ENCODE data around the gene MOCS1.

The MOCS1 gene

DNA sequence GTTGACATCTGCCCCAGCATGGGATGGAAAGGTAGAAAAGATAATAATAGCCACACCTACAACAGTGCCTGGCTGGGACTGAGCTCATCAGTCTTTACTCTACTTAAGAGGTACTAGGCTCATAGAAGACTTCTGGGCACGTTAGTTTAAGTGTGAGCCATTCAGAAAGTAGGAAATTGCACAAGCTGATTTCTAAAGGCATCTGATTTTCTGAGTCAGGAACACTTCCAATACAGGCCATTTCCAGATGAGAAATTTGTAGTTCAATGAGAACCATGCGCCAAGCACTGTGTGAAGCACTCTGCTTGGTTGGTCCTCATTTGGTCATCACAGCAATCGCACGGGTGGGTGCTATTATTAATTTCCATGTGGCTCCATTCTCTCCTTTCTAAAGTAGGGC lies 42.3 kb downstream of the MOCS1 start:
- WGBS (ENCODE audit: insufficient coverage) = 86% methylated on average over 4 of the region's 4 CpGs
- DNase-seq = no peak

DNA sequence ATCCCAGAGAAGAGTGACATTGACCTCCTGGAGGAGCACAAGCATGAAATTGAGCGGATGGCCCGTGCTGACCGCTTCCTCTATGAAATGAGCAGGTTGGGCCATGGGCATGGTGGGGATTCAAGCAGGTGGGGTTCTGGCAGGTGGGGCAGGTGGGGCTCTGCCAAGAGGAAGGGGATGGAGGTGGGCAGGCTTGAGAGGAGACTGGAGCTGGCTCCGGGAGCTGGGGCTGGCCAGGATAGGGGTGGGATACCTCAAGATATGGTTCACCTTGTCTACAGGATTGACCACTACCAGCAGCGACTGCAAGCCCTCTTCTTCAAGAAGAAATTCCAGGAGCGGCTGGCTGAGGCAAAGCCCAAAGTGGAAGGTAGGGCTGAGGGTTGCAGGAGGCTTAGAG lies 42.9 kb downstream of the MOCS1 start:
- WGBS (ENCODE audit: insufficient coverage) = 100% methylated on average over 5 of the region's 6 CpGs
- H3K4me3 ChIP-seq (ENCODE audit: control insufficient read depth in 1 of 7, extremely low read depth in 1 of 7, insufficient read depth in 4 of 7, low read depth in 2 of 7, low read length in 6 of 7) = no peak overlapping the region
- ChIA-PET CTCF (interaction anchor here (0.8 kb wide), 1 partner anchor 520 kb away, joined by 4 read pairs; no protein-coding TSS in a partner anchor), POLR2A (no interaction called here)
- no peak overlapping the region for H3K27ac ChIP-seq (ENCODE audit: insufficient read depth in 1 of 2, low read depth in 1 of 2, low read length in 2 of 2, poor library complexity in 1 of 2, severe bottlenecking in 2 of 2)
- no peak for DNase-seq
- no peaks in the 10 kb centered on the region for H3K36me3 ChIP-seq (ENCODE audit: control insufficient read depth in 4 of 4, insufficient read depth in 4 of 4, low read length in 3 of 4)
- no peaks in the 10 kb centered on the region for H3K9me3 ChIP-seq (ENCODE audit: control extremely low read depth in 1 of 5, control insufficient read depth in 4 of 5, insufficient read depth in 2 of 5, low read depth in 1 of 5, low read length in 4 of 5)
- peaks cover 0 to 38% (median 20%) of the 10 kb centered on the region in 5 experiments for H3K27me3 ChIP-seq (replicated peaks in 2 of 5; ENCODE audit: control insufficient read depth in 4 of 5, insufficient read depth in 5 of 5, low read length in 4 of 5)
- no peaks in the 10 kb centered on the region for H3K4me1 ChIP-seq (ENCODE audit: control extremely low read depth in 1 of 4, control insufficient read depth in 4 of 4, insufficient read depth in 4 of 4, low read length in 3 of 4)

More for the DNA sequence above, 42.3 kb downstream of the MOCS1 start:
- no peaks in the 10 kb centered on the region for H3K36me3 ChIP-seq (ENCODE audit: control insufficient read depth in 4 of 4, insufficient read depth in 4 of 4, low read length in 3 of 4)
- H3K27ac ChIP-seq (ENCODE audit: insufficient read depth in 1 of 2, low read depth in 1 of 2, low read length in 2 of 2, poor library complexity in 1 of 2, severe bottlenecking in 2 of 2) = no peak overlapping the region
- no peak overlapping the region for H3K4me3 ChIP-seq (ENCODE audit: control insufficient read depth in 1 of 7, extremely low read depth in 1 of 7, insufficient read depth in 4 of 7, low read depth in 2 of 7, low read length in 6 of 7)
- POLR2A ChIA-PET = no interaction called here
- H3K4me1 ChIP-seq (ENCODE audit: control extremely low read depth in 1 of 4, control insufficient read depth in 4 of 4, insufficient read depth in 4 of 4, low read length in 3 of 4) = no peaks in the 10 kb centered on the region
- H3K27me3 ChIP-seq (replicated peaks in 2 of 5; ENCODE audit: control insufficient read depth in 4 of 5, insufficient read depth in 5 of 5, low read length in 4 of 5) = peaks cover 0 to 35% (median 20%) of the 10 kb centered on the region in 5 experiments
- H3K9me3 ChIP-seq (ENCODE audit: control extremely low read depth in 1 of 5, control insufficient read depth in 4 of 5, insufficient read depth in 2 of 5, low read depth in 1 of 5, low read length in 4 of 5) = no peaks in the 10 kb centered on the region
- CTCF ChIA-PET = interaction anchor here (0.8 to 2.1 kb wide), 2 partner anchors 521 to 530 kb away, joined by 4 to 10 read pairs; no protein-coding TSS in a partner anchor

DNA sequence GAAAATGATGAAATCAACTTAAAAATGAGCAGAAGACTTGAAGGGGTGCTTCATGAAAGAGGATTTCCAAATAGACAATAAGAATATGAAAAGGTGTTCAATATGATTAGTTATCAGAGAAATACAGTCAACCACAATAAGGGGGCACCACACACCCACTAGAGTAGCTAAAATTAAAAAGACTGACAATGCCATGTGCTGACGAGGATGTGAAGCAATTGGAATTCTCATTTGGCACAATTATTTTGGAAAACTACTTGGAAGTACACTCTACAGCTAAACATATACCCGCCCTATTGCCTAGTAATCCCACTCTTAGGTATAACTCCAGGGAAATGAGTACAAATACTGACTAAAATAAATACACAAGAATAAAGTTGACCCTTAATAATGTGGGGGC lies 45.0 kb downstream of the MOCS1 start:
- H3K9me3 ChIP-seq (ENCODE audit: control extremely low read depth in 1 of 5, control insufficient read depth in 4 of 5, insufficient read depth in 2 of 5, low read depth in 1 of 5, low read length in 4 of 5) = no peaks in the 10 kb centered on the region
- no peak overlapping the region for H3K27ac ChIP-seq (ENCODE audit: insufficient read depth in 1 of 2, low read depth in 1 of 2, low read length in 2 of 2, poor library complexity in 1 of 2, severe bottlenecking in 2 of 2)
- no peaks in the 10 kb centered on the region for H3K36me3 ChIP-seq (ENCODE audit: control insufficient read depth in 4 of 4, insufficient read depth in 4 of 4, low read length in 3 of 4)
- H3K4me3 ChIP-seq (ENCODE audit: control insufficient read depth in 1 of 7, extremely low read depth in 1 of 7, insufficient read depth in 4 of 7, low read depth in 2 of 7, low read length in 6 of 7) = no peak overlapping the region
- ChIA-PET POLR2A (no interaction called here), CTCF (no interaction called here)
- no CpG with 5 or more reads among the region's 2 CpGs for WGBS (ENCODE audit: insufficient coverage)
- H3K27me3 ChIP-seq (replicated peaks in 2 of 5; ENCODE audit: control insufficient read depth in 4 of 5, insufficient read depth in 5 of 5, low read length in 4 of 5) = peaks cover 0 to 42% (median 20%) of the 10 kb centered on the region in 5 experiments
- no peaks in the 10 kb centered on the region for H3K4me1 ChIP-seq (ENCODE audit: control extremely low read depth in 1 of 4, control insufficient read depth in 4 of 4, insufficient read depth in 4 of 4, low read length in 3 of 4)
- DNase-seq = no peak

DNA sequence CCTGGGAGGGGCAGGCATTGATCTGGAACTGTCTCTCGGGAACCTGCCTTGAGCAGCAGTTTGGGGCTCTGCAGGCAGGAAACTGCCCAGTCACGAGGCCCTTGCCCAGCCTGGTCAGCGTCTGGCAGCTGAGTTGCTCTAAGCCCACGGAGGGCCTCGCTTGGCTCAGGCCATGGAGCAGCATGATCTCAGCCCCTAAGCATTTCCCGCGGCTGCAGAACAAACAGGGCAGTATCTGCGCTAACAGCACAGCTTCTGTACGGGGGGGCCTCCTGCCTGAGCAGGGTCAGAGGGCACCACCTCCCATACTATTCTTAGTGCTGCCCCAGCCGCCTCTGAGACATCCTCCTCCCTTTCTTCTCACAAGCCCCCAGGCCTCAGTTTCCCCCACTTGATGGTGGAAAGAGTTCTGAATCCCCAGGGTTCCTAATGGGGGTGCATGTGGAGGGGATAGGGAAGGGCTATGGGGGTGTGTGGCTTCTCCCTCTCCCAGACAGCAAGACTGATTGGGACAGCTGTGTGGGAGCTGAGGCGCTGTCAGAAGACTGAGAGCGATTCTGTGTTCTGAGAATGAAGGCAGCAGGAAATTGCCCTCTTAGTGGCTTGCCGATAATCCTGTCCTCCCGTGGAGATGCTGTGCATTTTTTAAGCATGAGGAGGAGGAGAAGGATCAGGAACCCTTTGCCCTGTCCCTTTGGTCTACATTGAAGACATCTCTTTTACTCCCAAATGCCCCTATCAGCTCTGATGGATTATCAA lies 46.4 kb downstream of the MOCS1 start:
- DNase-seq = no peak
- ChIA-PET POLR2A (no interaction called here), CTCF (interaction anchor here (1.2 kb wide), 1 partner anchor 525 kb away, joined by 3 read pairs; no protein-coding TSS in a partner anchor)
- Histone ChIP-seq H3K36me3 (ENCODE audit: control insufficient read depth in 4 of 4, insufficient read depth in 4 of 4, low read length in 3 of 4) (no peaks in the 10 kb centered on the region), H3K27ac (ENCODE audit: insufficient read depth in 1 of 2, low read depth in 1 of 2, low read length in 2 of 2, poor library complexity in 1 of 2, severe bottlenecking in 2 of 2) (no peak overlapping the region), H3K9me3 (ENCODE audit: control extremely low read depth in 1 of 5, control insufficient read depth in 4 of 5, insufficient read depth in 2 of 5, low read depth in 1 of 5, low read length in 4 of 5) (no peaks in the 10 kb centered on the region), H3K4me3 (ENCODE audit: control insufficient read depth in 1 of 7, extremely low read depth in 1 of 7, insufficient read depth in 4 of 7, low read depth in 2 of 7, low read length in 6 of 7) (no peak overlapping the region), H3K4me1 (ENCODE audit: control extremely low read depth in 1 of 4, control insufficient read depth in 4 of 4, insufficient read depth in 4 of 4, low read length in 3 of 4) (no peaks in the 10 kb centered on the region), H3K27me3 (replicated peaks in 2 of 5; ENCODE audit: control insufficient read depth in 4 of 5, insufficient read depth in 5 of 5, low read length in 4 of 5) (peaks cover 0 to 42% (median 20%) of the 10 kb centered on the region in 5 experiments)
- 35% methylated on average over 11 of the region's 14 CpGs for WGBS (ENCODE audit: insufficient coverage)

DNA sequence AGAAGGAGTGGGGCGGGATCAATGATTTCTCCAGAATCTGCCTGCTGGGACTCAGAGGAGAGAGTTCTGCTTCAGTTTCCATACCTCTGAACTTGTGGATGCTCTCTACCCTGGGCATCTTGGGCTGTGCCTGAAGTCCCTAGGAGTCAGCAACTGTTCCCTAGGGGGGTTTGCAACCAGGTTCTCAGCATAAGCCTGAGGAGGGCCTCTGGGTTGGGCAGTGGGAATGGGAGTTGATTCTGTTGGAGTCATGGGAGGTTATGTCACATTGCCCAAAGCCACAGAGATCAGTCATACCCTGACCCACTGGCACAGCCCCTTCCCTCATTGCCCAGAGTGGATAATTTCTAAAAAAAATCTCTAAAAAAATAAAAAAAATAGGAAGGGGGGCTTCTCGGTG lies 47.4 kb downstream of the MOCS1 start:
- no peak overlapping the region for H3K27ac ChIP-seq (ENCODE audit: insufficient read depth in 1 of 2, low read depth in 1 of 2, low read length in 2 of 2, poor library complexity in 1 of 2, severe bottlenecking in 2 of 2)
- H3K4me3 ChIP-seq (ENCODE audit: control insufficient read depth in 1 of 7, extremely low read depth in 1 of 7, insufficient read depth in 4 of 7, low read depth in 2 of 7, low read length in 6 of 7) = no peak overlapping the region
- H3K9me3 ChIP-seq (ENCODE audit: control extremely low read depth in 1 of 5, control insufficient read depth in 4 of 5, insufficient read depth in 2 of 5, low read depth in 1 of 5, low read length in 4 of 5) = no peaks in the 10 kb centered on the region
- H3K36me3 ChIP-seq (ENCODE audit: control insufficient read depth in 4 of 4, insufficient read depth in 4 of 4, low read length in 3 of 4) = no peaks in the 10 kb centered on the region
- H3K4me1 ChIP-seq (ENCODE audit: control extremely low read depth in 1 of 4, control insufficient read depth in 4 of 4, insufficient read depth in 4 of 4, low read length in 3 of 4) = no peaks in the 10 kb centered on the region
- WGBS (ENCODE audit: insufficient coverage) = 88% methylated on average over 1 of the region's 2 CpGs
- ChIA-PET CTCF (no interaction called here), POLR2A (no interaction called here)
- peaks cover 0 to 42% (median 20%) of the 10 kb centered on the region in 5 experiments for H3K27me3 ChIP-seq (replicated peaks in 2 of 5; ENCODE audit: control insufficient read depth in 4 of 5, insufficient read depth in 5 of 5, low read length in 4 of 5)
- no peak for DNase-seq

DNA sequence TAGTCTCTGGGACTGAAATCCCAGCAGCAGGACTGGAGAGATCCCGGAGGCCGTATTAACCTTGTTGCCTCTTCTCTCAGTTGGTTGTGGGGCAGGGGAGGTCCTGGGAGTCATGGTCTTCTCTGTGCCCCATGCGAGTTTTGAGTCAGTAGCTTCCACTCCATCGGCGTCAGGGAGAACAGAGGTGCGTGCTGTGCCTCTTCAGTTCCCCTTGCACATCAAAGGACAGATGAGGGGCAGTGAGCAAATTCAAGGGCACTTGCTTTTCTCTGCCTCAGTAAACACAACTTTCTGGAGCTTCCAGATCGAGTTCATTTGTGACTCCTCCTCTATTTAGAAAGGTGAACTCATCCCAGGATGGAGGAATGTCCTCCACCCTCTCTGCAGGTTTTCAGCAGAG lies 48.6 kb downstream of the MOCS1 start:
- H3K9me3 ChIP-seq (ENCODE audit: control extremely low read depth in 1 of 5, control insufficient read depth in 4 of 5, insufficient read depth in 2 of 5, low read depth in 1 of 5, low read length in 4 of 5) = no peaks in the 10 kb centered on the region
- H3K4me3 ChIP-seq (ENCODE audit: control insufficient read depth in 1 of 7, extremely low read depth in 1 of 7, insufficient read depth in 4 of 7, low read depth in 2 of 7, low read length in 6 of 7) = no peak overlapping the region
- H3K4me1 ChIP-seq (ENCODE audit: control extremely low read depth in 1 of 4, control insufficient read depth in 4 of 4, insufficient read depth in 4 of 4, low read length in 3 of 4) = no peaks in the 10 kb centered on the region
- no peak overlapping the region for H3K27ac ChIP-seq (ENCODE audit: insufficient read depth in 1 of 2, low read depth in 1 of 2, low read length in 2 of 2, poor library complexity in 1 of 2, severe bottlenecking in 2 of 2)
- POLR2A ChIA-PET = no interaction called here
- DNase-seq = no peak
- CTCF ChIA-PET = no interaction called here
- H3K27me3 ChIP-seq (replicated peaks in 2 of 5; ENCODE audit: control insufficient read depth in 4 of 5, insufficient read depth in 5 of 5, low read length in 4 of 5) = peaks cover 0 to 37% (median 17%) of the 10 kb centered on the region in 5 experiments
- H3K36me3 ChIP-seq (ENCODE audit: control insufficient read depth in 4 of 4, insufficient read depth in 4 of 4, low read length in 3 of 4) = no peaks in the 10 kb centered on the region
- 96% methylated on average over 5 of the region's 7 CpGs for WGBS (ENCODE audit: insufficient coverage)

DNA sequence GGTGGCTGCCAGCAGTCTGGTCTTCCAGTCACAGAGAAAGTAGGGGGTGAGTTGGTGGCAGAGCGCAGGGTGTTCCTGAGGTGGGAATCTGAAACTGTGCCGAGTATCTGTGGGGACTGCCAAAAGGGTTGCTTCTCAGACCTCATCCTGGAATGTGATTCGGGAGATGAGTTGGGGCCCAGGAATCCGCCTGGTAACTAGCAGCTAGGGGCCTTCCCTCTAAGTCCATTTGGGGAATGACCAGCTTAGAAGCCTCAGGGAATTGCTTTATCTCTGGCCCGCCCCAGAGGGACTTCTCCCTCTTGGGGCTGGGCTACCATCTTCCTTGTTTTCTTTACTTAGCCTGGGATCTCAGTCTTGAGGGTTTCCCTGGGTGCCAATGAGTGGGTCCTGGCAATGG lies 49.6 kb downstream of the MOCS1 start:
- CTCF ChIA-PET = no interaction called here
- no peaks in the 10 kb centered on the region for H3K9me3 ChIP-seq (ENCODE audit: control extremely low read depth in 1 of 5, control insufficient read depth in 4 of 5, insufficient read depth in 2 of 5, low read depth in 1 of 5, low read length in 4 of 5)
- POLR2A ChIA-PET = no interaction called here
- H3K4me3 ChIP-seq (ENCODE audit: control insufficient read depth in 1 of 7, extremely low read depth in 1 of 7, insufficient read depth in 4 of 7, low read depth in 2 of 7, low read length in 6 of 7) = no peak overlapping the region
- no peaks in the 10 kb centered on the region for H3K4me1 ChIP-seq (ENCODE audit: control extremely low read depth in 1 of 4, control insufficient read depth in 4 of 4, insufficient read depth in 4 of 4, low read length in 3 of 4)
- DNase-seq = no peak
- H3K27ac ChIP-seq (ENCODE audit: insufficient read depth in 1 of 2, low read depth in 1 of 2, low read length in 2 of 2, poor library complexity in 1 of 2, severe bottlenecking in 2 of 2) = no peak overlapping the region
- 97% methylated on average over 4 of the region's 5 CpGs for WGBS (ENCODE audit: insufficient coverage)
- peaks cover 0 to 30% (median 17%) of the 10 kb centered on the region in 5 experiments for H3K27me3 ChIP-seq (replicated peaks in 2 of 5; ENCODE audit: control insufficient read depth in 4 of 5, insufficient read depth in 5 of 5, low read length in 4 of 5)
- no peaks in the 10 kb centered on the region for H3K36me3 ChIP-seq (ENCODE audit: control insufficient read depth in 4 of 4, insufficient read depth in 4 of 4, low read length in 3 of 4)

All from common myeloid progenitor, CD34-positive (primary cell).